ENCODE data around the gene PCBD1. TPM values are rescaled to one million over a fixed set of nuclear protein-coding genes. Genes with fewer than 3 reads are reported as not detected.

PCBD1 gene
- total RNA-seq, 1 experiment from 2014 or later: 163 TPM

GRCh38 chr10:70908406-70909296 lies 20.3 kb upstream of the PCBD1 start (continued):
- TF ChIP-seq, protein P1, sequence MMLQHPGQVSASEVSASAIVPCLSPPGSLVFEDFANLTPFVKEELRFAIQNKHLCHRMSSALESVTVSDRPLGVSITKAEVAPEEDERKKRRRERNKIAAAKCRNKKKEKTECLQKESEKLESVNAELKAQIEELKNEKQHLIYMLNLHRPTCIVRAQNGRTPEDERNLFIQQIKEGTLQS (IDR thresholded peaks at IDR 0.05): no peak
- TF ChIP-seq JUND (IDR thresholded peaks at IDR 0.05): no peak

DNA sequence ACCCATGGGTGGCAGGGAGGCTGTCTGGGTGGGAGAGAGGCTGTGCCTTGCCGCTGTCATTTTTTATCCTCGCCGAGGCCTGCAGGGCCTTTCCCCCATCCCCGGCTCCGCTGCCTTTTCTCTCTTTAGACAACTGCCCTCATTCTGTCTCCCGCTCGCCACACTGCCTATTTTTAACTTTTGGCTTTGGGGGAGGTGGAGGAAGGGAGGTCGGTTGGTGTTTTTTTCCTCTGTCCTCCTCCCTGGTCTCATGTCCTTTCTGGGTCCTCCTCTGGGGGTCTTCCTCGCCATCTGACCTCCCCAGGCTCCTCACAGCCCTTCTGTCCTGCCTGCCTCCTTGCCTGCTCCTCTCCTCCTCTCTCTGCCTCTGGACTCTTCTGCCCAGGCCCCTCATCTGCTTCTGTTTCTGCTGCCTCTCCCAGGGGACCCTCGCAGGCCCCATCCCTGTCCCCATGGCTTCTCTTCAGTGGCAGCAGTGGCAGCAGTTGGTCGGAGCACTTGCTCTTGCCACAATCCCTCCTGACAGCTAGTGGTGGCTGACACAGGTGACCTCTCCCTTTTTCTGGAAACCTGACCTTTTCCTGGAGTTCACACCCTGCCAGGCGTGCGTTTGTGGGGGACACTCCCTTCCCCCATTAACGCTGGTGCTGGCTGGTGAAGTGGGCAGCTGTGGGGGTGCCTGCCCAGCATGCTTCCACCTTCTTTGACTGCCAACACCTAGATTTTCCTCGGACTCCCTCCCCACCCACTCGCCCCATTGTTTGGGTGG lies 19.5 kb upstream of the PCBD1 start:
- ATAC-seq: no peak

More for the DNA sequence above, 19.5 kb upstream of the PCBD1 start:
- no peaks in the 10 kb centered on the region for H3K36me3 ChIP-seq (ENCODE audit: control insufficient read depth in 1 of 2, insufficient read depth in 2 of 2, low read length in 2 of 2)
- RAD21 ChIA-PET (ENCODE audit: low non-redundant PET in 1 of 2, low total read pairs in 2 of 2, uncharacterized antibody in 2 of 2, unreplicated experiment in 2 of 2): no interaction called here
- H3K4me1 ChIP-seq (ENCODE audit: control insufficient read depth in 1 of 2, insufficient read depth in 2 of 2, low read length in 2 of 2): peaks cover 0 to 8% of the 10 kb centered on the region in 2 experiments; a peak in 1 of 4 replicates
- no peak overlapping the region for H3K4me2 ChIP-seq (ENCODE audit: low read length)
- TF ChIP-seq SP1 (IDR thresholded peaks at IDR 0.05; ENCODE audit: low read depth) (no peak), SRF (IDR thresholded peaks at IDR 0.05; ENCODE audit: low read depth) (no peak), ZBTB33 (IDR thresholded peaks at IDR 0.05; ENCODE audit: extremely low read depth, insufficient replicate concordance, low read length) (no peak), TCF7L2 (IDR thresholded peaks at IDR 0.05; ENCODE audit: borderline replicate concordance, extremely low read depth, insufficient read depth, insufficient read length) (no peak), EGR1 (IDR thresholded peaks at IDR 0.05; ENCODE audit: low read depth) (no peak), RAD21 (IDR thresholded peaks at IDR 0.05; ENCODE audit: low read depth) (no peak), ZNF274 (IDR thresholded peaks at IDR 0.05; ENCODE audit: low read depth, low read length) (no peak)
- H3K27me3 ChIP-seq (ENCODE audit: insufficient read depth, low read length): no peaks in the 10 kb centered on the region
- H4K20me1 ChIP-seq (ENCODE audit: insufficient read depth): no peaks in the 10 kb centered on the region
- H3K9ac ChIP-seq (ENCODE audit: low read length): no peak overlapping the region
- no TSS peak for BruUV-seq (replicated peaks)
- H3K9me2 ChIP-seq (ENCODE audit: insufficient read depth): no peaks in the 10 kb centered on the region
- no peaks in the 10 kb centered on the region for H3K9me3 ChIP-seq (ENCODE audit: control insufficient read depth in 1 of 2, insufficient read depth in 1 of 2, low read depth in 1 of 2, low read length in 2 of 2)
- H3K27ac ChIP-seq (ENCODE audit: low read depth, low read length): no peak overlapping the region
- no peaks in the 10 kb centered on the region for H3K79me2 ChIP-seq (ENCODE audit: insufficient read depth, low read length)
- DNase-seq (ENCODE audit: low read depth, low spot score): no peak
- CTCF ChIA-PET: no interaction called here
- H3K4me3 ChIP-seq (replicated peaks in 1 of 2; ENCODE audit: low read depth in 1 of 2, low read length in 2 of 2): no peak overlapping the region
- POLR2A ChIA-PET: no interaction called here
- intact Hi-C loops (cut with micrococcal nuclease): no loop called here
- H2AFZ ChIP-seq (ENCODE audit: low read depth, low read length, poor library complexity, severe bottlenecking): no peak overlapping the region
